AG09309 (cell line): ENCODE results near the gene SOS2.

Experiments
- DNase-seq: peaks from one replicate; pipeline ENCODE4 v3.0.0-alpha.2; 2010; ENCODE audit warnings: low read depth
- H3K4me3 ChIP-seq: 2 replicates; pipeline ENCODE4 v1.5.1; 2011; ENCODE audit warnings: mild to moderate bottlenecking, low read depth, low read length, moderate library complexity; ENCODE audit not compliant: control insufficient read depth
- CTCF ChIP-seq: IDR thresholded peaks from 2 replicates; pipeline ENCODE4 v1.5.1; 2011; ENCODE audit warnings: mild to moderate bottlenecking, low read depth, low read length, inconsistent platforms; ENCODE audit not compliant: insufficient read depth, control insufficient read depth; ENCODE audit errors: missing control alignments

SOS2 gene

GRCh38 chr14:50087341-50088116 lies 143.8 kb downstream of the SOS2 start:
- no peak overlapping the region for H3K4me3 ChIP-seq
- no peak for TF ChIP-seq CTCF

GRCh38 chr14:50086321-50086711 lies 145.1 kb downstream of the SOS2 start:
- TF ChIP-seq CTCF, result no peak
- no peak for DNase-seq
- no peak overlapping the region for H3K4me3 ChIP-seq

More at GRCh38 chr14:50087341-50088116, 143.8 kb downstream of the SOS2 start:
- DNase-seq, result no peak

GRCh38 chr14:50085570-50086320 lies 145.6 kb downstream of the SOS2 start:
- no peak overlapping the region for H3K4me3 ChIP-seq
- TF ChIP-seq CTCF, result no peak
- peak; percentile 33 for DNase-seq

- DNase-seq, result no peak
- no peak overlapping the region for H3K4me3 ChIP-seq
- TF ChIP-seq CTCF, result no peak
These were observed 146.7 kb downstream of the SOS2 start for GRCh38 chr14:50084666-50085065.

- no peak for TF ChIP-seq CTCF
- H3K4me3 ChIP-seq, result no peak overlapping the region
- no peak for DNase-seq
These were observed 147.7 kb downstream of the SOS2 start for GRCh38 chr14:50083467-50084337.

GRCh38 chr14:50082784-50083466 lies 148.5 kb downstream of the SOS2 start:
- TF ChIP-seq CTCF, result no peak
- H3K4me3 ChIP-seq, result no peak overlapping the region

More at GRCh38 chr14:50082784-50083466, 148.5 kb downstream of the SOS2 start:
- no peak for DNase-seq
